Neutrophil (primary cell): ENCODE results near the gene HERC6.
"Not testable (repeated sequence)": the region's sequence is repeated elsewhere in the genome, so short reads cannot be mapped to it uniquely, and the experiment has no call there.

Experiments
- H3K27ac ChIP-seq: fragments of 200-600 bp; sonication (generic); 2 replicates; pipeline ENCODE4 v1.5.1; 2016; ENCODE audit warnings: mild to moderate bottlenecking, moderate library complexity
- H3K27me3 ChIP-seq: fragments of 200-600 bp; sonication (generic); 2 replicates; pipeline ENCODE4 v1.6.0; 2016; ENCODE audit warnings: mild to moderate bottlenecking
- H3K36me3 ChIP-seq: fragments of 200-600 bp; sonication (generic); 2 replicates; pipeline ENCODE4 v1.5.1; 2017
- H3K4me1 ChIP-seq, 2 experiments: fragments of 200-600 bp in 1 of 2; sonication (generic) in 1 of 2; 1 replicate in 1 of 2; 2 replicates in 1 of 2; pipeline versions ENCODE4 v1.5.1 to v1.6.1; 2013 to 2016; ENCODE audit warnings: low read depth in 1 of 2, low read length in 1 of 2, mild to moderate bottlenecking in 1 of 2, moderate library complexity in 1 of 2; ENCODE audit not compliant: control insufficient read depth in 1 of 2, insufficient read depth in 1 of 2
- H3K4me3 ChIP-seq, 2 experiments: fragments of 200-600 bp in 1 of 2; sonication (generic) in 1 of 2; 1 replicate in 1 of 2; 2 replicates in 1 of 2; pipeline ENCODE4 v1.5.1; 2013 to 2016; ENCODE audit warnings: low read depth in 1 of 2, low read length in 1 of 2, mild to moderate bottlenecking in 1 of 2, moderate library complexity in 1 of 2
- H3K9me3 ChIP-seq: fragments of 200-600 bp; sonication (generic); 2 replicates; pipeline ENCODE4 v1.5.1; 2016
- TF ChIP-seq, protein P1 (sequence below): fragments of 200-600 bp; sonication (generic); IDR thresholded peaks from 2 replicates; pipeline ENCODE4 v1.5.1; 2016; ENCODE audit warnings: antibody characterized with exemption

The HERC6 gene

GRCh38 chr4:88443486-88443885 is 64.8 kb downstream of the HERC6 start:
- no peaks in the 10 kb centered on the region for H3K9me3 ChIP-seq
- no peaks in the 10 kb centered on the region for H3K36me3 ChIP-seq
- TF ChIP-seq, protein P1, sequence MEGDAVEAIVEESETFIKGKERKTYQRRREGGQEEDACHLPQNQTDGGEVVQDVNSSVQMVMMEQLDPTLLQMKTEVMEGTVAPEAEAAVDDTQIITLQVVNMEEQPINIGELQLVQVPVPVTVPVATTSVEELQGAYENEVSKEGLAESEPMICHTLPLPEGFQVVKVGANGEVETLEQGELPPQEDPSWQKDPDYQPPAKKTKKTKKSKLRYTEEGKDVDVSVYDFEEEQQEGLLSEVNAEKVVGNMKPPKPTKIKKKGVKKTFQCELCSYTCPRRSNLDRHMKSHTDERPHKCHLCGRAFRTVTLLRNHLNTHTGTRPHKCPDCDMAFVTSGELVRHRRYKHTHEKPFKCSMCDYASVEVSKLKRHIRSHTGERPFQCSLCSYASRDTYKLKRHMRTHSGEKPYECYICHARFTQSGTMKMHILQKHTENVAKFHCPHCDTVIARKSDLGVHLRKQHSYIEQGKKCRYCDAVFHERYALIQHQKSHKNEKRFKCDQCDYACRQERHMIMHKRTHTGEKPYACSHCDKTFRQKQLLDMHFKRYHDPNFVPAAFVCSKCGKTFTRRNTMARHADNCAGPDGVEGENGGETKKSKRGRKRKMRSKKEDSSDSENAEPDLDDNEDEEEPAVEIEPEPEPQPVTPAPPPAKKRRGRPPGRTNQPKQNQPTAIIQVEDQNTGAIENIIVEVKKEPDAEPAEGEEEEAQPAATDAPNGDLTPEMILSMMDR, result no peak
- no peak overlapping the region for H3K4me3 ChIP-seq
- no peak overlapping the region for H3K27ac ChIP-seq
- H3K27me3 ChIP-seq, result no peaks in the 10 kb centered on the region
- no peaks in the 10 kb centered on the region for H3K4me1 ChIP-seq

GRCh38 chr4:88445252-88445651 is 66.6 kb downstream of the HERC6 start:
- Histone ChIP-seq H3K27me3 (no peaks in the 10 kb centered on the region), H3K4me1 (no peaks in the 10 kb centered on the region), H3K9me3 (no peaks in the 10 kb centered on the region), H3K4me3 (no peak overlapping the region), H3K36me3 (no peaks in the 10 kb centered on the region), H3K27ac (no peak overlapping the region)
- TF ChIP-seq, protein P1, result no peak

DNA sequence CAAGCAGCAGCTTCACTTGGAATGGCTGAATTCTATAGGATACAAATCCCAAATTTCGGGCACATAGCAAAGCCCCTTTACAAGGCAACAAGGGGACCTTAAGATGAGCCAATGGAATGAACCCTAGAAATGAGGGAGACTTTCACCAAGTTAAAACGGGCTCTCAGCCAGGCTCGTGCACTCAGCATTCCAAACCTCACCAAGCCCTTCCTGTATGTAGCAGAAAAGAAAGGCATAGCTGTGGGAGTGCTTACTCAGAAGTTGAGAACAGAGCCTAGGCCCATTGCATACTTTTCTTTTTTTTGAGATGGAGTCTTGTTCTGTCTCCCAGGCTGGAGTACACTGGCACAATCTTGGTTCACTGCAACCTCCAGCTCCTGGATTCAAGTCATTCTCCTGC is 67.5 kb downstream of the HERC6 start:
- H3K27ac ChIP-seq, result no peak overlapping the region
- H3K36me3 ChIP-seq, result no peaks in the 10 kb centered on the region
- no peak overlapping the region for H3K4me3 ChIP-seq
- H3K9me3 ChIP-seq, result no peaks in the 10 kb centered on the region
- TF ChIP-seq, protein P1, result no peak
- H3K4me1 ChIP-seq, result no peaks in the 10 kb centered on the region
- no peaks in the 10 kb centered on the region for H3K27me3 ChIP-seq

GRCh38 chr4:88447371-88448095 is 68.9 kb downstream of the HERC6 start:
- H3K27me3 ChIP-seq, result no peaks in the 10 kb centered on the region
- no peaks in the 10 kb centered on the region for H3K36me3 ChIP-seq
- TF ChIP-seq, protein P1, result no peak
- no peak overlapping the region for H3K27ac ChIP-seq
- H3K4me1 ChIP-seq, result no peaks in the 10 kb centered on the region
- H3K4me3 ChIP-seq, result no peak overlapping the region
- no peaks in the 10 kb centered on the region for H3K9me3 ChIP-seq

DNA sequence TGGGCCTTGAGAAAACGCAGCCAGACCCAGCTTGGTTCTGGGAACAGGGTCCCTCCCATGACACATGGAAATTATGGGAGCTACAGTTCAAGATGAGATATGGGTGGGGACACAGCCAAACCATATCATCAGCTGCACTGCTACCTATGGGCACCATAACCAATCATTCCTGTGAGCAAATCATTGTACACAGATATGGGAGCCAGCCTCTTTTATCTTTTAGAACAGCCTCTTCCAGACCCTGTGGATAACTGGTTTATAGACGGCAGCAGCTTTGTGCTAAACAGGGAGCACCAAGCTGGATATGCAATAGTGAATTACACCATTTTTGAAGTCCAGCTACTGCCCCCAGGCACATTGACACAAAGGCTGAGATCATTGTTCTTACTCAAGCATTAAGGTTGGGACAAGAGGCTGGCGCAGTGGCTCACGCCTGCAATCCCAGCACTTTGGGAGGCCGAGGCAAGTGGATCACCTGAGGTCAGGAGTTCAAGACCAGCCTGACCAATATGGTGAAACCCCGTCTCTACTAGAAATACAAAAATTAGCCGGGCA is 69.6 kb downstream of the HERC6 start:
- H3K4me3 ChIP-seq, H3K27ac ChIP-seq, H3K27me3 ChIP-seq, H3K36me3 ChIP-seq, H3K4me1 ChIP-seq, H3K9me3 ChIP-seq: not testable (repeated sequence)

GRCh38 chr4:88448889-88449288 is 70.2 kb downstream of the HERC6 start:
- Histone ChIP-seq H3K36me3 (no peaks in the 10 kb centered on the region), H3K4me1 (no peaks in the 10 kb centered on the region), H3K27me3 (no peaks in the 10 kb centered on the region), H3K4me3 (no peak overlapping the region), H3K9me3 (no peaks in the 10 kb centered on the region), H3K27ac (no peak overlapping the region)
- TF ChIP-seq, protein P1, result no peak
